ENCODE measurements around the gene RNF175.

GRCh38 chr4:153669838-153670237 is 90.0 kb downstream of the RNF175 start:
- TF ChIP-seq POLR2AphosphoS5 (IDR thresholded peaks at IDR 0.05; ENCODE audit: borderline replicate concordance, low read depth, low read length) = no peak
- TF ChIP-seq EZH2 (IDR thresholded peaks at IDR 0.05) = no peak

All from SK-N-MC (cell line).